Activated CD8-positive, alpha-beta T cell treated with anti-CD3 and anti-CD28 coated beads for 36 hours (primary cell): ENCODE measurements around the gene VWA5B2. TPM values are rescaled to one million over a fixed set of nuclear protein-coding genes. Genes with fewer than 3 reads are reported as not detected.

Source experiments
- ATAC-seq: fragments of 200-7000 bp; cut with Tn5 transposase; one replicate; pipeline ENCODE4 v1.10.0; 2021; ENCODE audit warnings: mild to moderate bottlenecking, moderate library complexity
- CTCF ChIA-PET: fragments of 350-600 bp; sonication (Branson Sonifier 250); formaldehyde crosslinking; loops from one replicate; lab custom pipeline; 2021; ENCODE audit warnings: antibody characterized with exemption; lab: Charles Lee
- POLR2A ChIA-PET: fragments of 350-600 bp; sonication (Branson Sonifier 250); formaldehyde crosslinking; loops from one replicate; lab custom pipeline; 2021; ENCODE audit warnings: antibody characterized with exemption; lab: Charles Lee
- DNase-seq: peaks from one replicate; pipeline ENCODE4 v3.0.0-alpha.2; 2020
- H3K27ac Mint-ChIP-seq: one replicate; pipeline ENCODE4 v1.8.0; 2021; ENCODE audit warnings: mild to moderate bottlenecking, mixed read lengths
- H3K27me3 Mint-ChIP-seq: one replicate; pipeline ENCODE4 v1.8.0; 2021; ENCODE audit warnings: mixed read lengths
- H3K36me3 Mint-ChIP-seq: one replicate; pipeline ENCODE4 v1.8.0; 2021; ENCODE audit warnings: low read depth, mixed read lengths
- H3K4me1 Mint-ChIP-seq: one replicate; pipeline ENCODE4 v1.8.0; 2021; ENCODE audit warnings: low read depth, mixed read lengths
- H3K4me3 Mint-ChIP-seq: one replicate; pipeline ENCODE4 v1.8.0; 2021; ENCODE audit warnings: mild to moderate bottlenecking, moderate library complexity, mixed read lengths
- H3K9me3 Mint-ChIP-seq: one replicate; pipeline ENCODE4 v1.8.0; 2021; ENCODE audit warnings: mixed read lengths
- intact Hi-C: fragments of 100-400 bp; cut with micrococcal nuclease; formaldehyde crosslinking; loops from one replicate; pipeline ENCODE4 v1.10.0; 2022
- total RNA-seq, 2 experiments: library from RNA; stranded (reverse); gene quantifications; one replicate each; pipeline ENCODE4 v1.2.3, GENCODE V29; 2021
- TF ChIP-seq, protein P1 (sequence below): fragments of 200-600 bp; IDR thresholded peaks from one replicate; pipeline ENCODE4 v1.8.0; 2022; ENCODE audit warnings: antibody characterized with exemption, mild to moderate bottlenecking

Gene VWA5B2
- total RNA-seq, 2 experiments from 2014 or later, result not detected

- POLR2A ChIA-PET, result no interaction called here
These were observed 3.9 kb downstream of the VWA5B2 start for GRCh38 chr3:184233127-184233843.

GRCh38 chr3:184234224-184234623 is 4.8 kb downstream of the VWA5B2 start:
- intact Hi-C loops, result no loop called here
- H3K36me3 Mint-ChIP-seq, result no peaks in the 10 kb centered on the region
- no peak overlapping the region for H3K4me3 Mint-ChIP-seq
- DNase-seq, result no peak
- peaks cover 22% of the 10 kb centered on the region for H3K27me3 Mint-ChIP-seq
- H3K4me1 Mint-ChIP-seq, result peaks cover 6% of the 10 kb centered on the region
- CTCF ChIA-PET, result no interaction called here
- no peak overlapping the region for H3K27ac Mint-ChIP-seq
- ATAC-seq, result no peak
- no peaks in the 10 kb centered on the region for H3K9me3 Mint-ChIP-seq
- POLR2A ChIA-PET, result no interaction called here
- TF ChIP-seq, protein P1, sequence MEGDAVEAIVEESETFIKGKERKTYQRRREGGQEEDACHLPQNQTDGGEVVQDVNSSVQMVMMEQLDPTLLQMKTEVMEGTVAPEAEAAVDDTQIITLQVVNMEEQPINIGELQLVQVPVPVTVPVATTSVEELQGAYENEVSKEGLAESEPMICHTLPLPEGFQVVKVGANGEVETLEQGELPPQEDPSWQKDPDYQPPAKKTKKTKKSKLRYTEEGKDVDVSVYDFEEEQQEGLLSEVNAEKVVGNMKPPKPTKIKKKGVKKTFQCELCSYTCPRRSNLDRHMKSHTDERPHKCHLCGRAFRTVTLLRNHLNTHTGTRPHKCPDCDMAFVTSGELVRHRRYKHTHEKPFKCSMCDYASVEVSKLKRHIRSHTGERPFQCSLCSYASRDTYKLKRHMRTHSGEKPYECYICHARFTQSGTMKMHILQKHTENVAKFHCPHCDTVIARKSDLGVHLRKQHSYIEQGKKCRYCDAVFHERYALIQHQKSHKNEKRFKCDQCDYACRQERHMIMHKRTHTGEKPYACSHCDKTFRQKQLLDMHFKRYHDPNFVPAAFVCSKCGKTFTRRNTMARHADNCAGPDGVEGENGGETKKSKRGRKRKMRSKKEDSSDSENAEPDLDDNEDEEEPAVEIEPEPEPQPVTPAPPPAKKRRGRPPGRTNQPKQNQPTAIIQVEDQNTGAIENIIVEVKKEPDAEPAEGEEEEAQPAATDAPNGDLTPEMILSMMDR, result no peak

More at GRCh38 chr3:184233127-184233843, 3.9 kb downstream of the VWA5B2 start:
- CTCF ChIA-PET, result no interaction called here
- Mint-ChIP-seq H3K9me3 (no peaks in the 10 kb centered on the region), H3K4me1 (peaks cover 11% of the 10 kb centered on the region), H3K27me3 (peaks cover 30% of the 10 kb centered on the region), H3K4me3 (no peak overlapping the region), H3K36me3 (no peaks in the 10 kb centered on the region), H3K27ac (no peak overlapping the region)
- intact Hi-C loops, result no loop called here
- TF ChIP-seq, protein P1, result no peak
- ATAC-seq (no peak), DNase-seq (no peak)

DNA sequence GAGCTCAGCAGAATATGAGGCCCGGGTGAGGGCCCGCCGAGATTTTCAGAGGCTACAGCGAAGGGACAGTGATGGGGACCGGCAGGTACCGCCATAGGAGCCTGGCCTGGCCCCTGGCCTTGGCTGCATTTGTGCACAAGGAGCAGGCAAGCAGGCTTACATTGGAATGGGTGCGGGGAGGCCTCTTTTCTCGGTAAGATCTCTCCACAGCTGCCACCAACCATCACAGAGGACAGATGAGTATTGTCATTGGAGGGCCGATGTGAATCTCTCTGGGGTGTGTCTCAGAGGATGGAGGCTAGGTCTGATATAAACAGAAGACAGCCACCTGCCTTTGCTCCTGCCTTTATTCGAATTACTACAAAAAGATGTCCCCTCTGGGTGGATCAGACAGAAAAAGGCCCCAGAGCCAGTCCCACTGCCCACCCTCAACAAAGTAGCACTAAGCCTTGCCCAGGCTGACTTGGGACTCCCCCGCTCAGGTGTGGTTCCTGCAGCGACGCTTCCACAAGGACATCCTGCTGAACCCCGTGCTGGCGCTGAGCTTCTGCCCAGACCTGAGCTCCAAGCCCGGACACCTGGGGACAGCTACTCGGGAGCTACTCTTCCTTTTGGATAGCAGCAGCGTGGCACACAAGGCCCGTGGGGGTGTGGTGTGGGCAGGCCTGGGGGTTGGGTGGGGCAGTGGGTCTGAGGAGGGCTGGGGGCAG is 5.4 kb downstream of the VWA5B2 start:
- intact Hi-C loops, result no loop called here
- Mint-ChIP-seq H3K4me3 (no peak overlapping the region), H3K9me3 (no peaks in the 10 kb centered on the region), H3K27ac (no peak overlapping the region), H3K36me3 (no peaks in the 10 kb centered on the region), H3K27me3 (peaks cover 22% of the 10 kb centered on the region), H3K4me1 (peaks cover 6% of the 10 kb centered on the region)
- ChIA-PET CTCF (no interaction called here), POLR2A (interaction anchor here (0.6 kb wide), 1 partner anchor 11 kb away, joined by 3 read pairs; no protein-coding TSS in a partner anchor)
- no peak for DNase-seq
- TF ChIP-seq, protein P1, result no peak
- ATAC-seq, result no peak

DNA sequence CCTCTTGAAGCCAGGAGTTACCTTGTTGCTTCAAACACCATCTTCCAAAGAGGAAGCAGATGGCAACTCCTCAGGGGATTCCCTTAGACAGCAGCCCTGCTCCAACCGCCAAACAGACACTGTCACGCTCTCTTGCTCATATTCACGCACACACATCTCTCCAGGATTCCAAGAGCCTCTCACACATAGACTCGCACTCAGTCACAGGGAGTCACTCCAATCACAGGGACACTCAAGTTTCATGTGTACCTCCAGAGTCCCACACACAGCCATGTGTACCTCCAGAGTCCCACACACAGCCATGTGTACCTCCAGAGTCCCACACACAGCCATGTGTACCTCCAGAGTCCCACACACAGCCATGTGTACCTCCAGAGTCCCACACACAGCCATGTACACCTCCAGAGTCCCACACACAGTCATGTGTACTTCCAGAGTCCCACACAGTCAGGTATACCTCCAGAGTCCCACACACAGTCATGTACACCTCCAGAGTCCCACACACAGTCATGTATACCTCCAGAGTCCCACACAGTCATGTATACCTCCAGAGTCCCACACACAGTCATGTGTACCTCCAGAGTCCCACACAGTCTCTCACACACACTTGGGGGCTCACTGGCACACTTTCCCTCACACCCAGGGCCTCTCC is 6.1 kb downstream of the VWA5B2 start:
- no peaks in the 10 kb centered on the region for H3K36me3 Mint-ChIP-seq
- intact Hi-C loops, result no loop called here
- POLR2A ChIA-PET, result interaction anchor here (0.6 to 1.5 kb wide), 2 partner anchors 11 to 20 kb away, joined by 3 to 6 read pairs; no protein-coding TSS in a partner anchor
- peaks cover 22% of the 10 kb centered on the region for H3K27me3 Mint-ChIP-seq
- H3K9me3 Mint-ChIP-seq, result no peaks in the 10 kb centered on the region
- TF ChIP-seq, protein P1, result no peak
- peaks cover 6% of the 10 kb centered on the region for H3K4me1 Mint-ChIP-seq
- no peak overlapping the region for H3K27ac Mint-ChIP-seq
- no peak overlapping the region for H3K4me3 Mint-ChIP-seq
- ATAC-seq (no peak), DNase-seq (no peak)
- CTCF ChIA-PET, result no interaction called here
